ENCODE results near the gene FBRS.

DNA sequence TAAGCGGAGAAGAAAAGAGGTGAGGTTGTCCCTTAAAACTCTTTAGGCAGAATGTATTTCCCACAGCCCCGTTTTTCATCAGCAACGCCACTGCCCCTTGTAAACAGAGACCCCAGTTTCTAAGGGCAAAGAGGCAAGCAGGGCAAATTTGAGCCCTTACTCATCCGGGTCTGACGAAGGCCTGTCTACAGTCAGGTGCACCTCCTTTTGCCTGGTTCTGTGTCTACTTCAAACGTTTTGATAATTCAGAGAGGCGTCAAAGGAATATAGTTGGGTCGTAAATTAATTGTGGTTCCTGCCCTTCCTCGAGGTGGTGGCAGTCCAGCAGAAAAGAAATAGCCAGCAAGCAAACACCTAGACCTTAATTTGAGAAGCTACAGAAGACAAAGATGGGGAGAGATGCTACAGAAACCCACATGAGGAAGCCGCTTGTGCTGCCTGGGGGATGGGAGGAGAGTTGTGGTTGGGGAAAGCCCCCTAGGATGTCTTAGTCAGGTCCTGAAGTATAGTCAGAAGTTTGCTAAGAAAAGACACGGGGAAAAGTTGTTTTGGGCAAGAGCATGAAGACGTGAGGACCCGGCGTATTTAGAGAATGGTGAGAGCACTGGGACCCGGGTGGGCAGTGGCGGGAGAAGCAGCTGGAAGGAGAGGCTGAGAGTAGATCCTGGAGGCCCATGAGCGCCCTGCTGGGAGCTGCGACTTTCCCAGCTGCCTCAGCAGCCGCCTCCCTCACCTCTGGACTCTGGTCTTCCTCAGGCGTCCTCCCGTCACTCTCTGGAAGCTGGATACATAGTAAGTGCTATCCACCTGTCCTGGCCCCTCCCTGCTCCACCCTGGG lies 2.4 kb downstream of the FBRS start:
- TF ChIP-seq POLR2AphosphoS5 (IDR thresholded peaks at IDR 0.05; ENCODE audit: insufficient read depth in 1 of 2, low read depth in 1 of 2) (no peak), POLR2A (IDR thresholded peaks at IDR 0.05) (no peak)
